HEK293T (cell line): ENCODE measurements around the gene RALGAPB.

Experiments used
- NFRKB ChIP-seq: fragments of 450-650 bp; IDR thresholded peaks from 2 replicates; pipeline ENCODE4 v1.6.1; 2016; ENCODE audit warnings: mild to moderate bottlenecking, moderate library complexity
- SP1 ChIP-seq: fragments of 450-650 bp; IDR thresholded peaks from 2 replicates; pipeline ENCODE4 v1.6.1; 2017

DNA sequence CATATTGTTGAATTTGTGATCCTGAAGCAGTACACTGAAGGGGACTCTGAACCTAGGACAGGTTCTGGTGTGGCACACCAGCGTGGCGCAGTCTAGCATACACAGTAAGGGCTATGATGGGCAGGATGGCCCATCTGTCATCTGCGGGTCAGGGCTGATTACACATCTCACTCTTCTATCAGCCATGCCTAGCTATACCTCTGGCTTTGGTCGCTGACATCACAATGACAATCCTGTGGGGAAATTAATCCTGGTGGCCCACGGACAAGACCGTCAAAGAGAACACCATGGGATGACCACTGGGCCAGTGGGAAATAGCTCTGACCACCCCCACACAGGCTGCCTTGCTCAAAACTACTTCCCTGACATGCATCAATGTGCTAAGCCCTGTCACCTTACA, 40.4 kb upstream of the RALGAPB start:
- no peak for TF ChIP-seq NFRKB
- TF ChIP-seq SP1: no peak
